ENCODE results near the gene SMAD7. TPM values are rescaled to one million over a fixed set of nuclear protein-coding genes. Genes with fewer than 3 reads are reported as not detected.

Gene SMAD7
- total RNA-seq, 2 experiments from 2014 or later = 244 to 254 TPM

GRCh38 chr18:48887905-48888772 is 62.6 kb downstream of the SMAD7 start:
- Mint-ChIP-seq H3K4me1 (ENCODE audit: low read depth) (no peaks in the 10 kb centered on the region), H3K27me3 (no peaks in the 10 kb centered on the region), H3K27ac (no peak overlapping the region), H3K9me3 (no peaks in the 10 kb centered on the region), H3K36me3 (ENCODE audit: low read depth) (no peaks in the 10 kb centered on the region), H3K4me3 (no peak overlapping the region)
- Histone ChIP-seq H3K27me3 (ENCODE audit: control insufficient read depth in 1 of 2, insufficient read depth in 2 of 2, low read length in 2 of 2) (no peaks in the 10 kb centered on the region), H3K27ac (ENCODE audit: low read depth in 1 of 2, low read length in 2 of 2) (no peak overlapping the region), H3K36me3 (ENCODE audit: insufficient read depth, low read length) (no peaks in the 10 kb centered on the region), H3K9me3 (ENCODE audit: control insufficient read depth in 1 of 2, insufficient read depth in 1 of 2, low read length in 2 of 2) (no peaks in the 10 kb centered on the region), H3K4me3 (ENCODE audit: low read length) (no peak overlapping the region), H3K4me1 (ENCODE audit: insufficient read depth, low read length) (peaks cover 2% of the 10 kb centered on the region)
- ATAC-seq (ENCODE audit: poor library complexity) (no peak), DNase-seq (no peak)
- TF ChIP-seq CTCF (IDR thresholded peaks at IDR 0.05) = no peak
- ChIA-PET CTCF (no interaction called here), POLR2A (no interaction called here)
- intact Hi-C loops (cut with DNase I, micrococcal nuclease) = no loop called here

- no peaks in the 10 kb centered on the region for H3K9me3 ChIP-seq (ENCODE audit: control insufficient read depth in 1 of 2, insufficient read depth in 1 of 2, low read length in 2 of 2)
- H3K4me3 ChIP-seq (ENCODE audit: low read length) = no peak overlapping the region
- no peaks in the 10 kb centered on the region for H3K4me1 Mint-ChIP-seq (ENCODE audit: low read depth)
- no peak for DNase-seq
- no peak overlapping the region for H3K4me3 Mint-ChIP-seq
- H3K27me3 ChIP-seq (ENCODE audit: control insufficient read depth in 1 of 2, insufficient read depth in 2 of 2, low read length in 2 of 2) = no peaks in the 10 kb centered on the region
- no peaks in the 10 kb centered on the region for H3K36me3 Mint-ChIP-seq (ENCODE audit: low read depth)
- no peak overlapping the region for H3K27ac ChIP-seq (ENCODE audit: low read depth in 1 of 2, low read length in 2 of 2)
- ATAC-seq (ENCODE audit: poor library complexity) = no peak
- ChIA-PET CTCF (no interaction called here), POLR2A (no interaction called here)
- peaks cover 2% of the 10 kb centered on the region for H3K4me1 ChIP-seq (ENCODE audit: insufficient read depth, low read length)
- no peak for TF ChIP-seq CTCF (IDR thresholded peaks at IDR 0.05)
- no peaks in the 10 kb centered on the region for H3K36me3 ChIP-seq (ENCODE audit: insufficient read depth, low read length)
- H3K27ac Mint-ChIP-seq = no peak overlapping the region
- H3K27me3 Mint-ChIP-seq = no peaks in the 10 kb centered on the region
- no peaks in the 10 kb centered on the region for H3K9me3 Mint-ChIP-seq
- intact Hi-C loops (cut with DNase I, micrococcal nuclease) = no loop called here
Measured at GRCh38 chr18:48887294-48887904, 63.4 kb downstream of the SMAD7 start.

- Histone ChIP-seq H3K27ac (ENCODE audit: low read depth in 1 of 2, low read length in 2 of 2) (no peak overlapping the region), H3K4me3 (ENCODE audit: low read length) (no peak overlapping the region), H3K27me3 (ENCODE audit: control insufficient read depth in 1 of 2, insufficient read depth in 2 of 2, low read length in 2 of 2) (no peaks in the 10 kb centered on the region), H3K36me3 (ENCODE audit: insufficient read depth, low read length) (no peaks in the 10 kb centered on the region), H3K9me3 (ENCODE audit: control insufficient read depth in 1 of 2, insufficient read depth in 1 of 2, low read length in 2 of 2) (no peaks in the 10 kb centered on the region), H3K4me1 (ENCODE audit: insufficient read depth, low read length) (peaks cover 2% of the 10 kb centered on the region)
- Mint-ChIP-seq H3K4me3 (no peak overlapping the region), H3K9me3 (no peaks in the 10 kb centered on the region), H3K27me3 (no peaks in the 10 kb centered on the region), H3K36me3 (ENCODE audit: low read depth) (no peaks in the 10 kb centered on the region), H3K4me1 (ENCODE audit: low read depth) (no peaks in the 10 kb centered on the region), H3K27ac (no peak overlapping the region)
- ATAC-seq (ENCODE audit: poor library complexity) (no peak), DNase-seq (no peak)
- POLR2A ChIA-PET = no interaction called here
- TF ChIP-seq CTCF (IDR thresholded peaks at IDR 0.05) = no peak
- CTCF ChIA-PET = no interaction called here
- intact Hi-C loops (cut with DNase I, micrococcal nuclease) = no loop called here
Measured at GRCh38 chr18:48886520-48887293, 64.1 kb downstream of the SMAD7 start.
